Fibroblast of lung (primary cell): ENCODE results near the gene ZNF319.

ENCODE experiments used
- CTCF ChIP-seq, 2 donors: IDR thresholded peaks in 1 of 2; conservative IDR thresholded peaks in 1 of 2; 1 replicate in 1 of 2; 2 replicates in 1 of 2; pipeline ENCODE4 v1.5.1; 2011 to 2012; ENCODE audit warnings: low read length in 2 of 2, control low read depth in 1 of 2, inconsistent platforms in 1 of 2, low read depth in 1 of 2, mild to moderate bottlenecking in 1 of 2
- EZH2 ChIP-seq: IDR thresholded peaks from 2 replicates; pipeline ENCODE4 v1.5.1; 2012; ENCODE audit warnings: low read length, control low read depth, mild to moderate bottlenecking; ENCODE audit errors: missing control alignments

- TF ChIP-seq EZH2 (no peak), CTCF (conservative IDR thresholded peaks at IDR 0.05 in 1 of 2, IDR thresholded peaks at IDR 0.05 in 1 of 2; ENCODE audit: low read depth in 1 of 2, low read length in 2 of 2) (no peak)
Observed at GRCh38 chr16:58031016-58031800, 30.7 kb upstream of the ZNF319 start.
